HCEC 1CT (cell line): Measurements from ENCODE around the gene ANXA4.

Experiments used
- DNase-seq: peaks from one replicate; pipeline ENCODE4 v3.0.0-alpha.2; 2017

ANXA4 gene

GRCh38 chr2:69863298-69863697 is 121.4 kb downstream of the ANXA4 start:
- DNase-seq: no peak
